ENCODE results near the gene NELFA.

NELFA gene

GRCh38 chr4:1939664-1940509 is 68.9 kb downstream of the NELFA start (continued):
- TF ChIP-seq ZBTB44 (tag by site-specific recombination; IDR thresholded peaks at IDR 0.05) (peak; percentile 48), SP7 (tag by site-specific recombination; IDR thresholded peaks at IDR 0.05) (peak; percentile 69), ZNF366 (tag by site-specific recombination; conservative IDR thresholded peaks at IDR 0.05) (peak; percentile 74), ZNF114 (tag by site-specific recombination; IDR thresholded peaks at IDR 0.05) (no peak), FEZF1 (tag by site-specific recombination; IDR thresholded peaks at IDR 0.05) (peak; percentile 69), YY1 (tag by site-specific recombination; IDR thresholded peaks at IDR 0.05) (no peak), TRIM28 (IDR thresholded peaks at IDR 0.05; ENCODE audit: borderline replicate concordance, low read length) (peak; percentile 48; the same call in 1 of the 2 replicates), IKZF3 (tag by site-specific recombination; IDR thresholded peaks at IDR 0.05) (peak; percentile 17; the same call in 1 of the 2 replicates), ZNF501 (tag by site-specific recombination; IDR thresholded peaks at IDR 0.05) (no peak), PATZ1 (tag by site-specific recombination; IDR thresholded peaks at IDR 0.05) (peak; percentile 22; the same call in 1 of the 2 replicates), ZNF202 (tag by site-specific recombination; IDR thresholded peaks at IDR 0.05; ENCODE audit: borderline replicate concordance) (no peak), ZNF645 (tag by site-specific recombination; IDR thresholded peaks at IDR 0.05) (no peak), ZNF24 (tag by site-specific recombination; IDR thresholded peaks at IDR 0.05) (peak; percentile 76; the same call in 1 of the 2 replicates), ZNF513 (tag by site-specific recombination; IDR thresholded peaks at IDR 0.05) (no peak)

GRCh38 chr4:1938027-1938426 is 70.7 kb downstream of the NELFA start:
- peaks cover 4 to 68% of the 10 kb centered on the region in 2 experiments; a peak in 2 of 3 replicates for H3K36me3 ChIP-seq (ENCODE audit: control insufficient read depth in 2 of 2, insufficient read depth in 1 of 2, low read length in 2 of 2)
- ChIA-PET POLR2A (no interaction called here), CTCF (no interaction called here)
- H3K9me3 ChIP-seq (ENCODE audit: control insufficient read depth, insufficient read depth, low read depth, low read length): no peaks in the 10 kb centered on the region
- H3K27ac ChIP-seq (ENCODE audit: extremely low read depth, low read depth, low read length): no peak overlapping the region
- no peak overlapping the region for H3K4me3 ChIP-seq (ENCODE audit: low read depth, low read length)
- H3K4me1 ChIP-seq (ENCODE audit: control insufficient read depth, insufficient read depth, low read length): peaks cover 6% of the 10 kb centered on the region
- no peak for TF ChIP-seq ZNF48 (tag by site-specific recombination; IDR thresholded peaks at IDR 0.05)
- no peak for TF ChIP-seq ATF2 (tag by site-specific recombination; IDR thresholded peaks at IDR 0.05; ENCODE audit: low read depth)
- no peak for TF ChIP-seq ZNF791 (tag by site-specific recombination; IDR thresholded peaks at IDR 0.05)
- TF ChIP-seq MZF1 (tag by site-specific recombination; IDR thresholded peaks at IDR 0.05; ENCODE audit: borderline replicate concordance): no peak
- TF ChIP-seq ZNF776 (tag by site-specific recombination; IDR thresholded peaks at IDR 0.05; ENCODE audit: borderline replicate concordance): no peak
- TF ChIP-seq WT1 (tag by site-specific recombination; IDR thresholded peaks at IDR 0.05): no peak
- no peak for TF ChIP-seq ZNF280C (tag by site-specific recombination; IDR thresholded peaks at IDR 0.05)
- no peak for TF ChIP-seq AEBP2 (tag by site-specific recombination; IDR thresholded peaks at IDR 0.05; ENCODE audit: borderline replicate concordance)
- no peak for TF ChIP-seq ZNF221 (tag by site-specific recombination; IDR thresholded peaks at IDR 0.05; ENCODE audit: borderline replicate concordance)
- no peak for TF ChIP-seq ZNF626 (tag by site-specific recombination; IDR thresholded peaks at IDR 0.05)

Data from HEK293 (cell line).